Measurements from ENCODE around the gene PDE5A.
"Not testable (repeated sequence)": the region's sequence is repeated elsewhere in the genome, so short reads cannot be mapped to it uniquely, and the experiment has no call there.

GRCh38 chr4:119449851-119450250 is 178.8 kb downstream of the PDE5A start:
- TF ChIP-seq CTCF, POLR2A, POLR2AphosphoS5 (IDR thresholded peaks at IDR 0.05): not testable (repeated sequence)
